Measurements from ENCODE around the gene SETD4. TPM values are rescaled to one million over a fixed set of nuclear protein-coding genes. Genes with fewer than 3 reads are reported as not detected.

SETD4 gene
- polyA plus RNA-seq, 1 experiment = 12.2 TPM

DNA sequence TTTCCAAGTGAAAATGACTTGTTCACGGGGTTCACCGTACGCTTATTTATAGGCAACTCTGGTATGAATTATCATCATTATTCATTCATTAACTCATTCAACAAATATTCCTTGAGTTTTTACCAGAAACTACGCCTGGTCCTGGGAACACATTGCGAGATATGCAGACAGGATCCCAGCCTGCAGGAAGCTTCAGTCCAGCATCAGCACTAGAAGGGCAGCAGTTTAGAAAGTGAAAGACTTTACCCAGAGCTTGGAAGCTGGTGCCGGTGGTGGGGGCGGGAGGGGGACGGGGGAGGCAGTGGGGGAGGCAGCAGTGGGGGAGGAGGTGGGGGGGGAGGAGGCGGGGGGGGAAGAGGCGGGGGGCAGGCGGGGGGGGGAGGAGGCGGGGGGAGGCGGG is 55.9 kb downstream of the SETD4 start:
- Histone ChIP-seq H3K27ac (ENCODE audit: low read depth, low read length) (no peak overlapping the region), H3K9me3 (ENCODE audit: control insufficient read depth, insufficient read depth, low read length) (peaks cover 8% of the 10 kb centered on the region), H3K4me3 (ENCODE audit: low read depth, low read length) (no peak overlapping the region), H3K27me3 (ENCODE audit: control insufficient read depth, insufficient read depth, low read length) (peaks cover 10% of the 10 kb centered on the region)
- DNase-seq (ENCODE audit: low read depth, low spot score) = no peak
- ChIA-PET CTCF (no interaction called here), POLR2A (no interaction called here)
- TF ChIP-seq CTCF (IDR thresholded peaks at IDR 0.05; ENCODE audit: low read depth, low read length) = no peak

- ChIA-PET CTCF (no interaction called here), POLR2A (no interaction called here)
- Histone ChIP-seq H3K9me3 (ENCODE audit: control insufficient read depth, insufficient read depth, low read length) (peaks cover 8% of the 10 kb centered on the region), H3K4me3 (ENCODE audit: low read depth, low read length) (no peak overlapping the region), H3K27me3 (ENCODE audit: control insufficient read depth, insufficient read depth, low read length) (peaks cover 10% of the 10 kb centered on the region), H3K27ac (ENCODE audit: low read depth, low read length) (no peak overlapping the region)
- TF ChIP-seq CTCF (IDR thresholded peaks at IDR 0.05; ENCODE audit: low read depth, low read length) = no peak
- DNase-seq (ENCODE audit: low read depth, low spot score) = no peak
These were observed 56.5 kb downstream of the SETD4 start for GRCh38 chr21:36003776-36004175.

- no peak overlapping the region for H3K4me3 ChIP-seq (ENCODE audit: low read depth, low read length)
- no peaks in the 10 kb centered on the region for H3K9me3 ChIP-seq (ENCODE audit: control insufficient read depth, insufficient read depth, low read length)
- ChIA-PET CTCF (no interaction called here), POLR2A (interaction anchor here (0.6 kb wide), 1 partner anchor 22 kb away, joined by 5 read pairs; no protein-coding TSS in a partner anchor)
- H3K27me3 ChIP-seq (ENCODE audit: control insufficient read depth, insufficient read depth, low read length) = peaks cover 20% of the 10 kb centered on the region
- no peak for DNase-seq (ENCODE audit: low read depth, low spot score)
- no peak for TF ChIP-seq CTCF (IDR thresholded peaks at IDR 0.05; ENCODE audit: low read depth, low read length)
- H3K27ac ChIP-seq (ENCODE audit: low read depth, low read length) = no peak overlapping the region
These were observed 64.1 kb downstream of the SETD4 start for GRCh38 chr21:35996217-35996616.

GRCh38 chr21:35995522-35996088 is 64.7 kb downstream of the SETD4 start:
- DNase-seq (ENCODE audit: low read depth, low spot score) = no peak
- H3K9me3 ChIP-seq (ENCODE audit: control insufficient read depth, insufficient read depth, low read length) = no peaks in the 10 kb centered on the region
- peaks cover 20% of the 10 kb centered on the region for H3K27me3 ChIP-seq (ENCODE audit: control insufficient read depth, insufficient read depth, low read length)
- no peak for TF ChIP-seq CTCF (IDR thresholded peaks at IDR 0.05; ENCODE audit: low read depth, low read length)
- H3K4me3 ChIP-seq (ENCODE audit: low read depth, low read length) = no peak overlapping the region
- ChIA-PET CTCF (no interaction called here), POLR2A (interaction anchor here (0.6 kb wide), 1 partner anchor 21 kb away, joined by 5 read pairs; no protein-coding TSS in a partner anchor)
- no peak overlapping the region for H3K27ac ChIP-seq (ENCODE audit: low read depth, low read length)

DNA sequence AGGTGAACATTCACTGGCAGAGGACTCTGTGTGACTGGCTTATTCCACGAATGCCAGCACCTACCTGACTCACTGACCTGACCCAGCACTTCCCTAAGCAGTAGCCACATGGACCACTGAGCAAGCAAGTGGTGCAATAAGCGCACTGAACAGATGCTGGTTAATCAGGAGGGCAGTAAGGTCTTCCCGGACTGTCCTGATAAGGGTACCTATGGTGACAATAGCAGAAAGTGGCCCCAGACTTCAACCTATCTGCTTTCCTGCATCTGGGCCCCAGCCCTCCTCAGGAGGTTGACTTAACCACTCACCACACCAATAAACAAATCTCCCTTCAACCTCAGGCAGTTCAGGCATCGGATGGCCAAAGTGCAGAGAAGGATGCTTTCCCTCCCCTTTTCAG is 65.7 kb downstream of the SETD4 start:
- H3K27ac ChIP-seq (ENCODE audit: low read depth, low read length) = no peak overlapping the region
- TF ChIP-seq CTCF (IDR thresholded peaks at IDR 0.05; ENCODE audit: low read depth, low read length) = no peak
- no peak for DNase-seq (ENCODE audit: low read depth, low spot score)
- H3K27me3 ChIP-seq (ENCODE audit: control insufficient read depth, insufficient read depth, low read length) = peaks cover 19% of the 10 kb centered on the region
- no peak overlapping the region for H3K4me3 ChIP-seq (ENCODE audit: low read depth, low read length)
- POLR2A ChIA-PET = interaction anchor here (0.7 kb wide), 1 partner anchor 943 kb away, joined by 8 read pairs; no protein-coding TSS in a partner anchor
- CTCF ChIA-PET = no interaction called here
- H3K9me3 ChIP-seq (ENCODE audit: control insufficient read depth, insufficient read depth, low read length) = no peaks in the 10 kb centered on the region
